OCI-LY3 (cell line): ENCODE data around the gene CCNB3.

ENCODE experiments used
- H2AFZ ChIP-seq: fragments of 200-600, 300-600 bp; shearing (Covaris generic); 2 replicates; pipeline ENCODE4 v1.6.0; 2014; ENCODE audit warnings: antibody characterized with exemption, low read depth, low read length
- H3K27ac ChIP-seq: fragments of 200-600, 300-600 bp; sonication (generic); 2 replicates; pipeline ENCODE4 v1.5.1; 2014; ENCODE audit warnings: mild to moderate bottlenecking, low read length, moderate library complexity, mixed read lengths
- H3K27me3 ChIP-seq: fragments of 200-600, 300-600 bp; sonication (generic); 2 replicates; pipeline ENCODE4 v1.6.1; 2014; ENCODE audit warnings: low read depth, low read length, mixed read lengths
- H3K36me3 ChIP-seq: fragments of 200-600, 300-600 bp; sonication (generic); replicated peaks from 2 replicates; pipeline ENCODE3; 2014; ENCODE audit warnings: low read depth, low read length, mixed read lengths
- H3K4me1 ChIP-seq: fragments of 300-600, 200-600 bp; sonication (generic); 2 replicates; pipeline ENCODE4 v1.6.1; 2014; ENCODE audit warnings: low read length, mixed read lengths
- H3K4me2 ChIP-seq: fragments of 200-600, 300-600 bp; sonication (generic); 2 replicates; pipeline ENCODE4 v1.6.1; 2014; ENCODE audit warnings: low read length, mixed read lengths
- H3K4me3 ChIP-seq: fragments of 300-600, 200-600 bp; sonication (generic); 2 replicates; pipeline ENCODE4 v1.5.1; 2014; ENCODE audit warnings: antibody characterized with exemption, mild to moderate bottlenecking, low read length, moderate library complexity
- H3K79me2 ChIP-seq: fragments of 300-600, 200-600 bp; shearing (Covaris generic); 2 replicates; pipeline ENCODE4 v1.6.1; 2014; ENCODE audit warnings: mild to moderate bottlenecking, low read length, mixed read lengths
- H3K9ac ChIP-seq: fragments of 300-600, 200-600 bp; shearing (Covaris generic); 2 replicates; pipeline ENCODE4 v1.6.0; 2014; ENCODE audit warnings: mild to moderate bottlenecking, low read length, moderate library complexity
- H3K9me3 ChIP-seq: fragments of 200-600, 300-600 bp; shearing (Covaris generic); 2 replicates; pipeline ENCODE4 v1.6.1; 2014; ENCODE audit warnings: low read length, mixed read lengths; ENCODE audit not compliant: insufficient read depth
- H4K20me1 ChIP-seq: fragments of 200-600, 300-600 bp; sonication (generic); 2 replicates; pipeline ENCODE4 v1.6.1; 2016; ENCODE audit warnings: low read length, mixed read lengths; ENCODE audit not compliant: insufficient read depth
- EZH2phosphoT487 ChIP-seq: fragments of 200-600 bp; shearing (Covaris generic); IDR thresholded peaks from 2 replicates; pipeline ENCODE4 v1.6.1; 2018; ENCODE audit warnings: antibody characterized with exemption, mixed run types, low read depth
- TF ChIP-seq, protein P1 (sequence below): fragments of 200-600, 300-600 bp; sonication (generic); IDR thresholded peaks from 2 replicates; pipeline ENCODE4 v1.5.1; 2014; ENCODE audit warnings: antibody characterized with exemption, low read length, low read depth

The CCNB3 gene

GRCh38 chrX:50372966-50373365, 168.4 kb downstream of the CCNB3 start:
- H3K79me2 ChIP-seq = no peaks in the 10 kb centered on the region
- no peak overlapping the region for H2AFZ ChIP-seq
- H3K4me1 ChIP-seq = no peaks in the 10 kb centered on the region
- TF ChIP-seq EZH2phosphoT487 = no peak
- TF ChIP-seq, protein P1, sequence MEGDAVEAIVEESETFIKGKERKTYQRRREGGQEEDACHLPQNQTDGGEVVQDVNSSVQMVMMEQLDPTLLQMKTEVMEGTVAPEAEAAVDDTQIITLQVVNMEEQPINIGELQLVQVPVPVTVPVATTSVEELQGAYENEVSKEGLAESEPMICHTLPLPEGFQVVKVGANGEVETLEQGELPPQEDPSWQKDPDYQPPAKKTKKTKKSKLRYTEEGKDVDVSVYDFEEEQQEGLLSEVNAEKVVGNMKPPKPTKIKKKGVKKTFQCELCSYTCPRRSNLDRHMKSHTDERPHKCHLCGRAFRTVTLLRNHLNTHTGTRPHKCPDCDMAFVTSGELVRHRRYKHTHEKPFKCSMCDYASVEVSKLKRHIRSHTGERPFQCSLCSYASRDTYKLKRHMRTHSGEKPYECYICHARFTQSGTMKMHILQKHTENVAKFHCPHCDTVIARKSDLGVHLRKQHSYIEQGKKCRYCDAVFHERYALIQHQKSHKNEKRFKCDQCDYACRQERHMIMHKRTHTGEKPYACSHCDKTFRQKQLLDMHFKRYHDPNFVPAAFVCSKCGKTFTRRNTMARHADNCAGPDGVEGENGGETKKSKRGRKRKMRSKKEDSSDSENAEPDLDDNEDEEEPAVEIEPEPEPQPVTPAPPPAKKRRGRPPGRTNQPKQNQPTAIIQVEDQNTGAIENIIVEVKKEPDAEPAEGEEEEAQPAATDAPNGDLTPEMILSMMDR = no peak
- H3K4me3 ChIP-seq = no peak overlapping the region
- H4K20me1 ChIP-seq = no peaks in the 10 kb centered on the region
- H3K4me2 ChIP-seq = no peak overlapping the region
- no peak overlapping the region for H3K27ac ChIP-seq
- no peaks in the 10 kb centered on the region for H3K9me3 ChIP-seq
- H3K27me3 ChIP-seq = no peaks in the 10 kb centered on the region
- H3K9ac ChIP-seq = no peak overlapping the region
- H3K36me3 ChIP-seq = no peaks in the 10 kb centered on the region

- Histone ChIP-seq H3K27me3 (no peaks in the 10 kb centered on the region), H4K20me1 (no peaks in the 10 kb centered on the region), H3K4me2 (no peak overlapping the region), H3K9ac (no peak overlapping the region), H3K4me3 (no peak overlapping the region), H3K27ac (no peak overlapping the region), H3K79me2 (no peaks in the 10 kb centered on the region), H3K4me1 (no peaks in the 10 kb centered on the region), H3K9me3 (no peaks in the 10 kb centered on the region), H3K36me3 (no peaks in the 10 kb centered on the region), H2AFZ (no peak overlapping the region)
- no peak for TF ChIP-seq EZH2phosphoT487
- TF ChIP-seq, protein P1 = no peak
Observed at GRCh38 chrX:50375481-50376267, 171.1 kb downstream of the CCNB3 start.

DNA sequence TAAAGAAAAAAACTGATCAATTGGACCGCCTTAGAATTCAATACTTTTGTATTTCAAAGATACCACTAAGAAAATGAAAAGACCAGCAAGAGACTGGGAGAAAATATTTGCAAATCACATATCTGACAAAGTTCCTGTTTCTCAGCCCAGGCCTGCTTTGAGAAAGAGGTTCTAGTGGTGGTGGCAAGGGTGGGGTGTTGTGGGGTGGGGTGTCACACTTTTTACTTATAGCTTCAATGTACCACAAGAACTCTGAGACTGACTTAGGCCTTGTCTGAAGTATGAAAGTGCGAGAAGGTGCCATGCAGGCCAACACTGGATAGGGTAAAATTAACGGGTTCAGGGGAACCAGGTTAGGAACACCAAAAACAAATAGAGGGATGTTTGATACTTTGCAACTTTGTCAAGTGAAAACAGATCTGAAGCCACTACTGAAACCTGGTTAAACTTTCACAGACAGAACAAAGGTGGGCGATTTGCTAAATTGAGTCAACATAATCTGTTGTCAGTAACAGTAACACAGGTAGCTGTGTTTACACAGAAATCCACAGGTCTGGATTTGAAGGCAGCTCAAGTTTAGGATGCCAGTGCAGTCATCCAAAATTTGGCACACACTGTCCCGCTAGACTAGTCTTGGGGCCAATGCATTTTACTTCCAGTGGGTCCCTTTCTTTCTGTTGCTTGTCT, 177.3 kb downstream of the CCNB3 start:
- Histone ChIP-seq H4K20me1 (no peaks in the 10 kb centered on the region), H3K9ac (no peak overlapping the region), H3K4me3 (no peak overlapping the region), H3K27ac (no peak overlapping the region), H3K79me2 (no peaks in the 10 kb centered on the region), H3K9me3 (no peaks in the 10 kb centered on the region), H3K4me1 (no peaks in the 10 kb centered on the region), H2AFZ (no peak overlapping the region), H3K27me3 (no peaks in the 10 kb centered on the region), H3K4me2 (no peak overlapping the region), H3K36me3 (no peaks in the 10 kb centered on the region)
- TF ChIP-seq, protein P1 = no peak
- no peak for TF ChIP-seq EZH2phosphoT487

DNA sequence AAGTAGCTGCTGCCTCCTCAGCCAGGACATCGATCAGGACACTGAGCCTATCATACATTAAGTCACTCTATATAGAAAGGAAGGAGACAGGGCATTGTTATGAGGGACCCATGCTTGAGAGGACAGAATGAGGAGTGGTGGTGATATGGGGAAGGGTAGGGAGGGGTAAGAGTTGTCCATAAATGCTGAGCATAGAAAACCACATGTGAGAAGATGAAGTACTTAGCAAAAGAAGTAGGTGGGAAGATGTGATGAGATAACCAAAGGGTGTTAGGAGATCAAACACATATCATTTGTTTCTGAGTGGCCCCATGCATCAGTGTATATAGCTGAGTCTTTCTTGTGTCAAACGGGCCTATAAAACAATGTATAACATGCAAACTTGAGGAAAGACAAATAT, 182.0 kb downstream of the CCNB3 start:
- TF ChIP-seq, protein P1 = no peak
- no peak for TF ChIP-seq EZH2phosphoT487
- Histone ChIP-seq H3K79me2 (no peaks in the 10 kb centered on the region), H3K4me1 (no peaks in the 10 kb centered on the region), H3K9me3 (no peaks in the 10 kb centered on the region), H2AFZ (no peak overlapping the region), H3K4me2 (no peak overlapping the region), H3K9ac (no peak overlapping the region), H4K20me1 (no peaks in the 10 kb centered on the region), H3K27ac (no peak overlapping the region), H3K36me3 (no peaks in the 10 kb centered on the region), H3K4me3 (no peak overlapping the region), H3K27me3 (no peaks in the 10 kb centered on the region)
